DMS 273 treated with DMSO at 0.1 percent for 48 hours (cell line): ENCODE data around the gene UFD1.

Experiments
- DNase-seq: peaks from one replicate; lab custom pipeline; 2025; lab: John Stamatoyannopoulos, UW

Gene UFD1

DNA sequence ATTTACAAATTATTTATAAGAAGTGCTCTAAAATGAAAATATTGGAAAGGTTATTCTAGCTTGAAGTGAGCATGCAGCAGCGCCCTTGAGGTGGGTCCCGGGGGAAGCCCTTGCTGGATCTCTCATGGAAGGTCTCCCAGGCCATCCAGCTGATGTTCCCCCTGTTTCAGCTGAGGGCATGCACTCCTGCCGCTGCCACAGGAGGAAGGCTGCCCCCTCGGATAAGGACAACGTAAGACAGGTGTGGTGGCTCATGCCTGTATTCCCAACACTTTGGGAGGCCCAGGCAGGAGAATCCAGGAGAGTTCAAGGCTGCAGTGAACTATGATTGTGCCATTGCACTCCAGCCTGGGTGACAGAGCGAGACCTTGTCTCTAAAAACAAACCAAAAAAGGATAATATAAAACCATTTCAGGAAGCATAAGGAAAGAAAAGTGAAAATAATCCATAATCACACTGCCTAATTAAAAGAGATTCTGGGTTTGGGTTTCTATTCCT, 15.7 kb upstream of the UFD1 start:
- no peak for DNase-seq

- DNase-seq: no peak
Measured at GRCh38 chr22:19494001-19494560, 15.1 kb upstream of the UFD1 start.

DNA sequence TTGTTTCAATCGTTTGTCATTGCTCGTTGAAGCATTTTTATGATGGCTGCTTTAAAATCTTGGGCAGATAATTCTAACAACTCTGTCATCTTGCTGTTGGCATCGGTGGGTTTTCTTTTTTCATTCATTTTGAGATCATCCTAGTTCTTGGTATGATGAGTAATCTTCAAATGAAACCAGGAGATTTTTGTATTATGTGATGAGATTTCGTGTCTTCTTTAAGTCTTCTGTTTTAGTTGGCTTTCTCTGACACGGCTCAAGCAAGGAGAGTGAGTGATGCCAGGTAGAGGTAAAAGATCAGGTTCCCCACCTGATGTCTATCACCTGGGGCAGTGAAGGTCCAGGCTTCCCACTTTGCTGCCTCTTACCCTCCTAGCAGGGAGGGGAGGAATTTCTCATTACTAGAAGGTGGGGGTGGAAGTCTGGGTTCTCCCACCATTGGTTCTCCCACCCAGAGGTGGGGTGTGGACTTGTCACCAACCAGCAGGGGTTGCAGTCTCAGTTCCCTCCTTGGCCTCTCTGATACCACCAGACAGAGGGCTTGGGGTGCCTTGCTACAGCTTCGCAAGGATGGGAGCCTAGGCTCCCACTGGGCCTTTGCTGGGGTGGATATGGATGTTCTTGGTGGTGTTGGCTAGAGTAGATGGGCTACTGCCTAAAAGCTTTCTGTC, 13.6 kb upstream of the UFD1 start:
- no peak for DNase-seq

DNA sequence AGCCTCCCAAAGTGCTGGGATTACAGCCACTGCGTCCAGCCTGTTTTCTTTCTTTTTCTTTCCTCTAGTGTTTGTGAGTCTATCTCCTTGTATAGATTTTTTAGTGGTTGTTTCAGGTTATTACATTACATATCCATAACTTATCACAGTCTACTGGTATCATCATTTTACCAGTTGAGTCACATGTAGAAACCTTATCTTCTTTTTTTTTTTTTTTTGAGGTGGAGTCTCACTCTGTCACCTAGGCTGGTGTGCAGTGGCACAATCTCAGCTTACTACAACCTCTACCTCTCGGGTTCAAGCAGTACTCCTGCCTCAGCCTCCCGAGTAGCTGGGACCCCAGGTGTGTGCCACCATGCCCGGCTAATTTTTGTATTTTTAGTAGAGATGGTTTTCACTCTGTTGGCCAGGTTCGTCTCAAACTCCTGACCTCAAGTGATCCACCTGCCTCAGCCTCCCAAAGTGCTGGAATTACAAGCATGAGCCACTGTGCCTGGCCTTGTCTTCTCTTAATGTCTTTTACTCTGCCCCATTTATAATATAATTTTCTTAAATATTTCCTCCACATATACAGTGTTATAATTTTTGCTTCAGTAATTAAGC, 11.7 kb upstream of the UFD1 start:
- DNase-seq: no peak

DNA sequence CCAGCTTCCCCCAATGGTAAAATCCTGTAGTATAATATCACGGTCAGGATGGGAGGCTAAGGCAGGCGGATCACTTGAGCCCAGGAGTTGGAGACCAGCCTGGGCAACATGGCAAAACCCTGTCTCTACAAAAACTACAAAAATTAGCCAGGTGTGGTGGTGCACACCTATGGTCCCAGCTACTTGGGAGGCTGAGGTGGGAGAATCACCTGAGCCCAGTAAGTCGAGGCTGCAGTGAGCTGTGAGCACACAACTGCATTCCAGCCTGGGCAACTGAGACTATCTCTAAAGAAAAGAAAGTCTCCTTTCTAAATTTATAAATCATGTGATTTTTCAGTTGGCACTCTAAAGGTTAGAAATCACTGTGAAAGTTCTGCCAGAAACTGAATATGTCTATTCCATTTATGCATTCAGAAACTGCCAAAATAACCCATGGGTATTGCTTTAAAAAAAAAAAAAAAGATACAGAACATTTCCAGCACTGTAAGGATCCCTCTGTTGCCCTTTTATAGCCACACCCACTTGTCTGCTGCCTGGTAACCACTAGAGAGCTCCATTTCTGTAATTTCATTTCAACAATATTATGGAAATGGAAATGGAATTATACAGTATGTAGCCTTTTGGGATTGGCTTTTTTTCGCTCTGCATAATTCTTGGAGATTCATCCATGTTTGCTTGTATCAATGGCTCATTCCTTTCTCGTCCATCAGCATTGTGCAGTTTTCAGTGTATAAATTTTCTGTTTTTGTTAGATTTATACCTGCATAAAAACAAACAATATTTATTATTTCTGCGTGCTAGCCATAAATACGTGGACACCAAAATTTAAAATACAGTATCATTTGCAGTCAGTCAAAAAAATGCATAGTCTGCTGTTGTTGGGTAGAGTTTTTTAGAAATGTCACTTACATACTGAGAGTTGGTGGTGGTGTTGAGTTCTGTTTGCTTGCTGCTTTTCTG, 10.2 kb upstream of the UFD1 start:
- DNase-seq: no peak

GRCh38 chr22:19488285-19488684, 9.3 kb upstream of the UFD1 start:
- DNase-seq: no peak

- DNase-seq: no peak
Measured at GRCh38 chr22:19483481-19484244, 4.7 kb upstream of the UFD1 start.

GRCh38 chr22:19482297-19482696, 3.3 kb upstream of the UFD1 start:
- DNase-seq: no peak

DNA sequence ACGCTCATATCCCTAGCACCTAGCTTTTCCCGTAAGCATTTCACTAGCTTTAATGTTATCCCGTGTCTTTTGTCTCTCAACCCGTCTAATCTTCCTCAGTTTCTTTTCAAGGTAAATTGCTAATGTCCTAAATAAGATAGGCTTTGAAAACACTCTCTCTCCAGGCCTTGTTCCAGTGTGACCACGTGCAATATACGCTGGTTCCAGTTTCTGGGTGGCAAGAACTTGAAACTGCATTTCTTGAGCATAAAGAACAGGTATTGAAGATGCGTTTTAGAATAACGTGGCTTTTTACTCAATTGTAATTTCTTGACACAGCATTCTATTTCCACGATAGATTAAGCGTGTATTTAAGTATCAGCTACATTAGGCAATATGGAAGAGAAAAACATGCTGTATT, 1.8 kb upstream of the UFD1 start:
- DNase-seq: no peak

DNA sequence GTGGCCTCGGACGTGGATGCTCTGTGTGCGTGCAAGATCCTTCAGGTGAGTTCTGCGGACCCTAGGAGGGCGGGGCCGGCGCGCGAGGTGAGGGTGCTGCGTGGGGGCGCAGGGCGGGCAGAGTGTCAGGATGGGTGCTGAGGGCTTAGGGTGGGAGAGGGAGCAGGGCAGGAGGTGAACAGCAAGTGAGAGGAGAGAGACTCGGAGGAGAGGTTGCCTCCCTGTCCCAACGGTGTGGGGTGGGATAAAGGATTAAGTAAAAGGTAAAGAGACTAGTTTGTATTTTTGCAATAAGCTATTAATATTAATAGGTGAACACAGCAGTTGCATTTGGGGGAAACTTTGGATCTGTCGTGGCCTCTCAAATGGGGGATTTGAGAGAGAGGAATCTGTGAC, 1.2 kb upstream of the UFD1 start:
- DNase-seq: no peak

DNA sequence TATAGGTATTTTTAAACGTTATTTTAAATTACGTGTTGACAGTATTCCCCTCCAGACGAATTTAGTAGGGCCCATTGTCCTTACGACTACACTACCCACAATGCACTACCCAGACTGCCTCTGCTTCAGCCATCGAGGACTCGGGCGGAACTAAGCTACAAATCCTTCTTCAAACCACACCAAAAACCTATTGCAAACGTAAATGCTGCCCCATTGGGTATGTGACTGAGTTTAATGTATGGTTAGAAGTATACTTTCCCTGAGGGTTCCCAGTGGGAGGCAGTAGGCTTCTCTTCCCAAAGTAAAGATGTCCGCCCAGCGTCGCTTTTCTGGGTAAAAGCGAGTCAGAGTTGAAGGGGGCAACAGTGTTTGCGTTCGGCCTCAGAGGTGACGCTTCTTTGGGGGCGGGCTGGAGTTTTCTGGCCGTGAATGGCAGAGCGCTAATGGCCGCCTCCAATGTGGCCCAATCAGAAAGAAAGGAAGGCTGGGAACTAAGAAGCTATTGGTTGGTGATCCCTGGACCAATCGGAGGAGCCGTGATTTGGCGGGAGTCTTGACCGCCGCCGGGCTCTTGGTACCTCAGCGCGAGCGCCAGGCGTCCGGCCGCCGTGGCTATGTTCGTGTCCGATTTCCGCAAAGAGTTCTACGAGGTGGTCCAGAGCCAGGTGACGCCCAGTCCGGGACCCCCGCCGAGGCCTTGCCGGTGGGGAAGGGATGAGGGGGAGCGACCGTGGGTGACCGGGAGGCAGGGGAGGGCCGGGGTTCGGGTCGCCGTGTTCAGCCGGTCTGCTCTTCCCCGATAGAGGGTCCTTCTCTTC, 571 bp upstream of the UFD1 start, which contains the start of gene CDC45:
TSS of gene CDC45 (plus strand) at position 566 of the 818 bp plus-strand sequence. CDS start at position 615, 49 bp downstream.
- DNase-seq: peak; percentile 95

DNA sequence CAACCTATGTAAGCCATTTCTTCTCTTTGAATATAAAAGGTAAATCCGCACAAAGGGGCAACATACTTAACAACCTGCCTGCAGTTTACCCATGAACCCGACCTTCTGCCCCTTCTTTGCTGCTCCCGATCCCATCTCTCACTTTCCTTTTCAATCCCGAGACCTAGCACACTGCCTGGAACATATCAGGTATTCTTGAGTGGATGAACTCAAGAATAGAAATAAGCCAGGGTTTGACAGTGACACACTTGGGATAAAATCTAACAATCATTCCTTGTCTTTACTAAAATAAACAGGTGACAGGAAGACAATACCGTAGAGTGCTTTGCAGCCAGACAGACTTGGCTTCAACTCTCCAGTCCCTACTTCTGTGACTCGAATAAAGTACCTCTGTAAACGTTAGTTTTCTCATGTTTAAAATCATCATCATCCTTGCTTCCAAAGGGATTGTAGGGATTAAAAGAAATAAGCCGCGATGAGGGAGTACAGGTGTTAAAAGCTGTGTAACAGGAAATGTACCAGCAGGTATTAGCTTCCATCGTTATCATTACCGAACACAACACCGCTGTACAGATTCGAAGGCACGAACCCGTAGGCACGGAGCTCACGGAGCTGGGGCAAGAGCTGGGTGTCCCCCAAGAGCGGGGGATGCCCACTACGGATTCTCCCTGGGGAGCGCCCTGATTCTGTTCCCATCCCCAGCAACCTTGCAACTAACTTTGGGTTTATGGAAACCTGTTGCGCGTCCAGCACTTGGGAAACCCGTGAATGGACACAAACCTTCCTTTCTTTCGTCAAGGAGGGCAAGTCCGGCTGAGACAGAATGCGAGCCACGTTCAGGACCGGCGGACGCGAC, 720 bp downstream of the UFD1 start:
- no peak for DNase-seq

GRCh38 chr22:19477321-19478044, 1.5 kb downstream of the UFD1 start:
- DNase-seq: no peak

- no peak for DNase-seq
Measured at GRCh38 chr22:19476023-19476422, 3.0 kb downstream of the UFD1 start.

DNA sequence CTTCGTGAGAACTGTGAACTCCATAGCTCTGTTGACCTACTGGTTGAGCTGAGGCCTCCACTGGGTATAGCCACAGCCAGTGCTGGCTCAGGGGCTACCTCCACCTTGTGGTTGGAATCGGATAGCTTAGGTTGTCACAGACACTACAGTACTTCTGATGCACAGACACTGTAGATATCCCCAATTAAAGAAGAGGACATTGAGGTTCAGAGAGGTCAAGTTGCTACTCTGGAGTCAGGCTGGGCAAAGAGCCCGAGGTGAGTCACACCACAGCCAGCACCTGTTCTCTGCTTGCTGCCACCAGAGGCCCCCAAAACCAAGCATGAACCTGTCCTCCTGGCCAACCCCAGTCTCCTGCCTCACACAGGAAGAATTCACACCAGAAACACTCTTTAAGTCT, 5.4 kb downstream of the UFD1 start:
- no peak for DNase-seq

- no peak for DNase-seq
Measured at GRCh38 chr22:19472233-19472632, 6.8 kb downstream of the UFD1 start.

- DNase-seq: no peak
Measured at GRCh38 chr22:19471572-19471971, 7.4 kb downstream of the UFD1 start.

DNA sequence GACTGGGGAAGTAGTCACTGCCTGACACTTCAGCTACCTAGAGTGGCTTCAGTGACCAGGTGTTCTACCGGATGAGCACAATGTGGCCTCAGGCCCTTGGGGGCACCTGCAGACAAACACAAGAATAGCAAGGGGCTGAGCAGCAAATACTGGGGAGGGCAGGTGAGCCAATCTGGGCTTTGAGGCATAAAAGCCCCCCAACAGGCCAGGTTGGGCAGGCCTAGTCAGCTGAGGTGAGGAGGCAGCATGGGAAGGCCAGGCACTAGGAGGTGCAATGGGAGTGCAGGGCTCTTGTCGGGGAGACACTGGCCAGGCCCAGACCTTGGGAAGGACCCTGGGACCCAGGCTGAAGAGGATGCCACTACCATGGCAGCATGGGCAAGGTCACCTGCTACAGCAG, 9.0 kb downstream of the UFD1 start:
- no peak for DNase-seq

- DNase-seq: no peak
Measured at GRCh38 chr22:19469421-19469820, 9.6 kb downstream of the UFD1 start.
